ENCODE results near the gene HRK. TPM values are rescaled to one million over a fixed set of nuclear protein-coding genes. Genes with fewer than 3 reads are reported as not detected.

HRK gene
- total and polyA plus RNA-seq, 2 of the 4 experiments (the other 2 are of a cell fraction), result not detected

GRCh38 chr12:116813271-116814041, 67.8 kb downstream of the HRK start:
- no peak overlapping the region for H2BK15ac ChIP-seq (ENCODE audit: low read depth, low read length)
- H3K56ac ChIP-seq (ENCODE audit: extremely low read depth, insufficient read depth, low read length), result no peak overlapping the region
- DNase-seq (peak; percentile 40), ATAC-seq (ENCODE audit: low read depth) (no peak)
- H3K14ac ChIP-seq (replicated peaks; ENCODE audit: low read depth, low read length), result no peak overlapping the region
- no peak overlapping the region for H2BK20ac ChIP-seq (ENCODE audit: low read depth, low read length)
- no peak overlapping the region for H4K5ac ChIP-seq (ENCODE audit: low read depth, low read length)
- peaks cover 4% of the 10 kb centered on the region; the same call in 1 of the 2 replicates for H3K9me1 ChIP-seq (ENCODE audit: insufficient read depth, low read length)
- dilution Hi-C loops (cut with HindIII; ENCODE audit: low sequenced_read_pairs, unreplicated experiment), result no loop called here
- no TSS peak for BruUV-seq (replicated peaks)
- peaks cover 3% of the 10 kb centered on the region for H3K4me1 ChIP-seq (ENCODE audit: control insufficient read depth, insufficient read depth, low read length)
- H3K18ac ChIP-seq (ENCODE audit: low read depth, low read length), result no peak overlapping the region
- WGBS, 2 experiments (ENCODE audit: extremely low coverage in 2 of 2, insufficient read length in 1 of 2), result 70% methylated on average over 2 of the region's 7 CpGs; no CpG with 5 or more reads in 1 of the 2 experiments
- TF ChIP-seq ELK1 (IDR thresholded peaks at IDR 0.05; ENCODE audit: borderline replicate concordance, low read depth, low read length), result no peak
- no peaks in the 10 kb centered on the region for H4K20me1 ChIP-seq (ENCODE audit: insufficient read depth, low read length)
- no peak overlapping the region for H4K91ac ChIP-seq (ENCODE audit: insufficient read depth, low read depth, low read length)
- H2AK5ac ChIP-seq (ENCODE audit: low read depth, low read length), result no peak overlapping the region
- peak overlapping the region; percentile 17 for H2AFZ ChIP-seq (replicated peaks; ENCODE audit: low read length, poor library complexity)
- H3K9me3 ChIP-seq (ENCODE audit: control insufficient read depth, insufficient read depth, low read length), result no peaks in the 10 kb centered on the region
- ChIA-PET CTCF (no interaction called here), POLR2A (ENCODE audit: unreplicated experiment) (no interaction called here)
- H2BK120ac ChIP-seq (ENCODE audit: low read depth, low read length), result no peak overlapping the region
- no peak overlapping the region for H3K4ac ChIP-seq (ENCODE audit: low read depth, low read length)
- H3K36me3 ChIP-seq (ENCODE audit: control insufficient read depth, insufficient read depth, low read length), result no peaks in the 10 kb centered on the region
- H2AK9ac ChIP-seq (replicated peaks; ENCODE audit: low read depth, low read length, poor library complexity), result no peak overlapping the region
- no peaks in the 10 kb centered on the region for H3K27me3 ChIP-seq (ENCODE audit: control insufficient read depth, insufficient read depth, low read length)
- H3K79me1 ChIP-seq (ENCODE audit: low read depth in 1 of 2, low read length in 2 of 2), result peaks cover 3 to 4% of the 10 kb centered on the region in 2 experiments
- no peak overlapping the region for H3K4me2 ChIP-seq (ENCODE audit: low read depth, low read length)
- intact Hi-C loops (cut with micrococcal nuclease), result no loop called here
- no peak overlapping the region for H3K27ac ChIP-seq (ENCODE audit: insufficient read depth, low read length)
- H3K23ac ChIP-seq (ENCODE audit: low read depth, low read length), result no peak overlapping the region
- H4K8ac ChIP-seq (ENCODE audit: low read depth in 2 of 2, low read length in 2 of 2), result no peak overlapping the region
- no peak overlapping the region for H2BK5ac ChIP-seq (ENCODE audit: low read depth, low read length, poor library complexity, severe bottlenecking)
- H3K9ac ChIP-seq (ENCODE audit: low read depth, low read length), result no peak overlapping the region
- H3K4me3 ChIP-seq (ENCODE audit: insufficient read depth, low read depth, low read length), result no peak overlapping the region
- in situ Hi-C loops (cut with MboI; ENCODE audit: low sequenced_read_pairs), result no loop called here

Data from IMR-90 (cell line).